Pancreas (tissue), 10 donors: Measurements from ENCODE around the gene BDH1. TPM values are rescaled to one million over a fixed set of nuclear protein-coding genes. Genes with fewer than 3 reads are reported as not detected.
"Not testable (repeated sequence)": the region's sequence is repeated elsewhere in the genome, so short reads cannot be mapped to it uniquely, and the experiment has no call there.

ENCODE experiments used
- ATAC-seq, 4 donors: fragments of 200-7000 bp; cut with Tn5 transposase; one replicate each; pipeline versions ENCODE4 v1.8.0 to v1.9.1; 2020; ENCODE audit warnings: mild to moderate bottlenecking in 4 of 4, moderate library complexity in 4 of 4
- DNase-seq, 6 donors: peaks; one replicate each; pipeline ENCODE4 v3.0.0-alpha.2; 2020
- FAIRE-seq: peaks from 2 replicates; lab custom pipeline; 2012; peaks lifted over from hg19 to GRCh38; lab: Jason Lieb, UNC
- H3K27ac ChIP-seq, 4 donors: fragments of 200-600 bp; sonication (generic); 1 replicate in 3 of 4; 2 replicates in 1 of 4; pipeline versions ENCODE4 v1.5.0 to v1.8.0; 2020
- H3K27me3 ChIP-seq, 4 donors: fragments of 200-600 bp; one replicate each; pipeline ENCODE4 v1.8.0; 2021
- H3K36me3 ChIP-seq, 3 donors: fragments of 200-600 bp; sonication (generic) in 1 of 3; one replicate each; pipeline versions ENCODE4 v1.5.0 to v1.8.0; 2020 to 2021
- H3K4me1 ChIP-seq, 3 donors: fragments of 200-600 bp; one replicate each; pipeline ENCODE4 v1.8.0; 2021
- H3K4me3 ChIP-seq, 4 donors: fragments of 200-600 bp; sonication (generic) in 2 of 4; one replicate each; pipeline versions ENCODE4 v1.5.0 to v1.8.0; 2020 to 2021
- H3K9me3 ChIP-seq, 4 donors: fragments of 200-600 bp; one replicate each; pipeline ENCODE4 v1.8.0; 2021
- CTCF ChIP-seq, 4 donors: fragments of 200-600 bp; sonication (generic) in 3 of 4; IDR thresholded peaks; one replicate each; pipeline versions ENCODE4 v1.5.0 to v1.8.0; 2021; ENCODE audit warnings: antibody characterized with exemption in 4 of 4
- WGBS, 2 donors: extraction: QIAGEN DNeasy Blood & Tissue Kit; methylation state at CpG; one replicate each; pipeline ENCODE4 v1.1.7; 2013; 5-methylcytosine and 5-hydroxymethylcytosine counted together
- intact Hi-C, 3 donors: fragments of 100-400 bp; cut with DNase I; formaldehyde crosslinking; loops; one replicate each; pipeline versions ENCODE4 v1.11.1 to v1.14.2; 2022
- polyA plus RNA-seq, 2 donors: library from polyadenylated mRNA; stranded (reverse); fragments of 200-250 nt; gene quantifications; one replicate each; pipeline ENCODE4 v1.2.3, GENCODE V29; 2013
- total RNA-seq, 6 donors: library from RNA; stranded (reverse); fragmentation: NEBNext Ultra II Directional in 4 of 6; extraction: Animal tissue kit (Norgen Biotek cat#: 25700) in 4 of 6; gene quantifications; one replicate each; pipeline versions ENCODE4 v1.2.1 to v1.2.4, GENCODE V29; 2021 to 2023
- donor health status: healthy with polysubstance abuse.
- donor health status: DM: no; HTN: no; CAD: no; lungs with moderate emphysema.
- donor health status: DM: no; HTN: no; CAD: no.
- donor health status: control.
- donor health status: control.
- donor health status: Bipolar disorder and iron deficiency.
- donor health status: DM: yes; HTN: yes; CAD: no.
- donor health status: DM: no; HTN: no; CAD: no.
- donor health status: DM: no; HTN: no; CAD: no.
- donor health status: DM: yes; HTN: yes; CAD: no.

BDH1 gene
- total and polyA plus RNA-seq, 8 donors: 2.1 to 20.8 (median 8.3) TPM

- ATAC-seq (no peak), DNase-seq (no peak), FAIRE-seq (no peak)
- Histone ChIP-seq H3K36me3 (no peaks in the 10 kb centered on the region), H3K27me3 (no peaks in the 10 kb centered on the region), H3K4me1 (no peaks in the 10 kb centered on the region), H3K4me3 (no peak overlapping the region), H3K27ac (no peak overlapping the region), H3K9me3 (no peaks in the 10 kb centered on the region)
- 54 to 57% methylated on average over 6 of the region's 6 CpGs for WGBS, 2 donors
- no peak for TF ChIP-seq CTCF (IDR thresholded peaks at IDR 0.05)
- intact Hi-C loops: no loop called here
These were observed 12.3 kb upstream of the BDH1 start for GRCh38 chr3:197567904-197568681.

- H3K4me3 ChIP-seq, DNase-seq, H3K27ac ChIP-seq, H3K4me1 ChIP-seq, ATAC-seq, intact Hi-C loops, H3K36me3 ChIP-seq, H3K9me3 ChIP-seq, FAIRE-seq, H3K27me3 ChIP-seq: not testable (repeated sequence)
These were observed 10.4 kb upstream of the BDH1 start for GRCh38 chr3:197566155-197566554.

GRCh38 chr3:197564097-197564843, 8.5 kb upstream of the BDH1 start:
- Histone ChIP-seq H3K27ac (no peak overlapping the region), H3K36me3 (no peaks in the 10 kb centered on the region), H3K27me3 (no peaks in the 10 kb centered on the region), H3K4me1 (no peaks in the 10 kb centered on the region), H3K4me3 (no peak overlapping the region), H3K9me3 (no peaks in the 10 kb centered on the region)
- DNase-seq: no peak
- no peak for TF ChIP-seq CTCF (IDR thresholded peaks at IDR 0.05)
- intact Hi-C loops: no loop called here
- no peak for FAIRE-seq
- ATAC-seq: no peak
- WGBS, 2 donors: 26 to 27% methylated on average over 1 of the region's 1 CpG

GRCh38 chr3:197562398-197563251, 6.9 kb upstream of the BDH1 start:
- WGBS, 2 donors: 73 to 81% methylated on average over 6 of the region's 6 CpGs
- intact Hi-C loops: no loop called here
- H3K27ac ChIP-seq: no peak overlapping the region
- H3K27me3 ChIP-seq: no peaks in the 10 kb centered on the region
- H3K4me3 ChIP-seq: no peak overlapping the region
- no peak for ATAC-seq
- no peak for TF ChIP-seq CTCF (IDR thresholded peaks at IDR 0.05)
- H3K4me1 ChIP-seq: no peaks in the 10 kb centered on the region
- no peaks in the 10 kb centered on the region for H3K9me3 ChIP-seq
- H3K36me3 ChIP-seq: no peaks in the 10 kb centered on the region
- FAIRE-seq: no peak
- DNase-seq: no peak

GRCh38 chr3:197561926-197562325, 6.2 kb upstream of the BDH1 start:
- DNase-seq: no peak
- no peak for FAIRE-seq
- ATAC-seq: no peak
- intact Hi-C loops: no loop called here
- WGBS, 2 donors: 62 to 68% methylated on average over 5 of the region's 5 CpGs
- H3K9me3 ChIP-seq: no peaks in the 10 kb centered on the region
- H3K4me1 ChIP-seq: no peaks in the 10 kb centered on the region
- H3K27ac ChIP-seq: no peak overlapping the region
- H3K36me3 ChIP-seq: no peaks in the 10 kb centered on the region
- H3K27me3 ChIP-seq: no peaks in the 10 kb centered on the region
- TF ChIP-seq CTCF (IDR thresholded peaks at IDR 0.05): no peak
- no peak overlapping the region for H3K4me3 ChIP-seq
